ENCODE data around the gene AGBL1.

The AGBL1 gene

GRCh38 chr15:86969364-86969763, 889.7 kb downstream of the AGBL1 start:
- no peak for TF ChIP-seq CTCF (IDR thresholded peaks at IDR 0.05; ENCODE audit: low read depth, low read length, missing control alignments)
- no peak overlapping the region for H3K4me3 ChIP-seq (ENCODE audit: low read depth, low read length)
- no peak for DNase-seq (ENCODE audit: low read depth)

GRCh38 chr15:86973284-86973844, 893.7 kb downstream of the AGBL1 start:
- no peak overlapping the region for H3K4me3 ChIP-seq (ENCODE audit: low read depth, low read length)
- no peak for DNase-seq (ENCODE audit: low read depth)
- TF ChIP-seq CTCF (IDR thresholded peaks at IDR 0.05; ENCODE audit: low read depth, low read length, missing control alignments) = no peak

- no peak for DNase-seq (ENCODE audit: low read depth)
- H3K4me3 ChIP-seq (ENCODE audit: low read depth, low read length) = no peak overlapping the region
- no peak for TF ChIP-seq CTCF (IDR thresholded peaks at IDR 0.05; ENCODE audit: low read depth, low read length, missing control alignments)
Measured at GRCh38 chr15:86988033-86988432, 908.4 kb downstream of the AGBL1 start.

DNA sequence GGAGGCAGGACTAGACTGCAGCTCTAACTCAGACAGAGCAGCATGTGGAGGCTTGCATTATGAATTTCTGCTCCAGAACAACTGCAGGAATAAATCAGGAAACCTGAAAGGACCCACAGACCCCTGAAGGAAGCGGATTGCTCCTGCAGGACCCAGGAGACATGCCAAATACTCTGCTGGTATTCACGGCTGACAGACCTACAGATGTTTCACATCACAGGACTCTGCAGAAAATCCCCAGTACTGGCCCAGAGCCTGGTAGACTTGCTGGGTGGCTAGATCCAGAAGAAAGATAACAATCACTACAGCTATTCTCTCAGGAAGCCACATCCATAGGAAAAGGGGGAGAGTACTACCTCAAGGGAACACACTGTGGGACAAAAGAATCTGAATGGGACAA, 942.1 kb downstream of the AGBL1 start:
- no peak for DNase-seq (ENCODE audit: low read depth)
- H3K4me3 ChIP-seq (ENCODE audit: low read depth, low read length) = no peak overlapping the region
- TF ChIP-seq CTCF (IDR thresholded peaks at IDR 0.05; ENCODE audit: low read depth, low read length, missing control alignments) = no peak

DNA sequence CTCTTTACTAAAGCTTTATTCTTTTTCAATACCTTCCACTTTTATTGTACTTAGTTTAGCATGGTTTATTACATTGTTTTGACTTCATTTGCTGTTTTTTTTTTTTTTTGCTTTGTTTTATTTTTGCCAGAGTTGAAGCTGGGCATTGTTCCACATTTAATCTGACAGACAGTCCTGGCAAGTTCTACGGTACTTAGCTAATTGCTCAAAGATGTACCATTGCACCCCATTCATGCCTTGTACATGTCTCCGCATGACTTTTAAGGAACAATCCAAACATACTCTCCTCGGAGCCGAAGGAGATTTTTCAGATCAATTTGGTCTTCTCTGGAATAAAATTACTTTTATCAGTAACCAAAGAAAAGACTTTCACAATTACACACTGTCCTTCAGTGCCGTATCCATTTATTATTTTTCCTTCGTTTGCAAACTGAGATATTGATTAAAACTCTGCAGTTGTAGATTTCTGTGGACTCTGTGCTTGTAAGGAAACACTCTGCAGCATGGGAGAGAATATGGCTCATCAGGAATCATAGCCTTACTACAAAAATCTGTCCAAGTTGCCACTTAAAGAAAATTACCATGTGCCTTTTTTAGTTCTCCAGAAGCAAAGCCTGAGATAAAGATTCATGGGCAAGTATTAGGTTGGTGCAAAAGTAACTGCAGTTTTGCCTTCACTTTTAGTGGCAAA, 952.0 kb downstream of the AGBL1 start:
- no peak overlapping the region for H3K4me3 ChIP-seq (ENCODE audit: low read depth, low read length)
- no peak for TF ChIP-seq CTCF (IDR thresholded peaks at IDR 0.05; ENCODE audit: low read depth, low read length, missing control alignments)
- no peak for DNase-seq (ENCODE audit: low read depth)

GRCh38 chr15:87032295-87032694, 952.6 kb downstream of the AGBL1 start:
- TF ChIP-seq CTCF (IDR thresholded peaks at IDR 0.05; ENCODE audit: low read depth, low read length, missing control alignments) = no peak
- H3K4me3 ChIP-seq (ENCODE audit: low read depth, low read length) = no peak overlapping the region
- DNase-seq (ENCODE audit: low read depth) = no peak

GRCh38 chr15:87033056-87033455, 953.4 kb downstream of the AGBL1 start:
- TF ChIP-seq CTCF (IDR thresholded peaks at IDR 0.05; ENCODE audit: low read depth, low read length, missing control alignments) = no peak
- no peak overlapping the region for H3K4me3 ChIP-seq (ENCODE audit: low read depth, low read length)
- DNase-seq (ENCODE audit: low read depth) = no peak

Measured in GM12864 (cell line).